IMR-90 (cell line): ENCODE data around the gene RCOR3. TPM values are rescaled to one million over a fixed set of nuclear protein-coding genes. Genes with fewer than 3 reads are reported as not detected.

Experiments used
- ATAC-seq: fragments of 200-7000 bp; cut with Tn5 transposase; 2 replicates; pipeline ENCODE4 v1.9.1; 2020; ENCODE audit warnings: low read depth, mild to moderate bottlenecking, moderate library complexity
- BruUV-seq: library from RNA; stranded (reverse); fragments of 400-500 nt; replicated peaks from 2 replicates; lab custom pipeline; 2021; lab: Mats Ljungman, UMichigan
- CTCF ChIA-PET: fragments of 300-600 bp; formaldehyde crosslinking; extraction: SDS; loops from one replicate; lab custom pipeline; 2021; ENCODE audit warnings: antibody characterized with exemption; lab: Yijun Ruan, JAX
- POLR2A ChIA-PET: fragments of 300-600 bp; sonication (Branson Sonifier 250); formaldehyde crosslinking; loops from one replicate; lab custom pipeline; 2022; ENCODE audit warnings: antibody characterized with exemption; ENCODE audit not compliant: unreplicated experiment; lab: Charles Lee
- DNase-seq: peaks from one replicate; pipeline ENCODE4 v3.0.0; 2013
- H2AFZ ChIP-seq: replicated peaks from 2 replicates; pipeline ENCODE3; 2013; ENCODE audit warnings: low read length, mild to moderate bottlenecking; ENCODE audit not compliant: poor library complexity
- H2AK5ac ChIP-seq: 2 replicates; pipeline ENCODE4 v1.6.1; 2013; ENCODE audit warnings: low read depth, low read length, inconsistent platforms
- H2AK9ac ChIP-seq: replicated peaks from 2 replicates; pipeline ENCODE3; 2013; ENCODE audit warnings: mild to moderate bottlenecking, low read depth, low read length, moderate library complexity; ENCODE audit not compliant: poor library complexity
- H2BK120ac ChIP-seq: 2 replicates; pipeline ENCODE4 v1.6.1; 2013; ENCODE audit warnings: low read depth, low read length, inconsistent platforms
- H2BK15ac ChIP-seq: 3 replicates; pipeline ENCODE4 v1.6.1; 2013; ENCODE audit warnings: low read depth, low read length, inconsistent platforms
- H2BK20ac ChIP-seq: 2 replicates; pipeline ENCODE4 v1.6.1; 2013; ENCODE audit warnings: low read depth, mild to moderate bottlenecking, inconsistent platforms, low read length, moderate library complexity
- H2BK5ac ChIP-seq: 2 replicates; pipeline ENCODE4 v1.6.1; 2013; ENCODE audit warnings: mild to moderate bottlenecking, low read depth, low read length, inconsistent platforms; ENCODE audit not compliant: poor library complexity, severe bottlenecking
- H3K14ac ChIP-seq: replicated peaks from 2 replicates; pipeline ENCODE4 v1.6.1; 2013; ENCODE audit warnings: low read depth, low read length, inconsistent platforms
- H3K18ac ChIP-seq: 2 replicates; pipeline ENCODE4 v1.6.1; 2013; ENCODE audit warnings: low read depth, low read length, control low read depth
- H3K23ac ChIP-seq: 2 replicates; pipeline ENCODE4 v1.6.1; 2013; ENCODE audit warnings: low read depth, low read length, inconsistent platforms
- H3K27ac ChIP-seq: 2 replicates; pipeline ENCODE4 v1.5.1; 2013; ENCODE audit warnings: mild to moderate bottlenecking, control low read depth, low read length; ENCODE audit not compliant: insufficient read depth
- H3K27me3 ChIP-seq: 2 replicates; pipeline ENCODE4 v1.6.1; 2013; ENCODE audit warnings: low read length; ENCODE audit not compliant: control insufficient read depth, insufficient read depth
- H3K36me3 ChIP-seq: 2 replicates; pipeline ENCODE4 v1.6.1; 2013; ENCODE audit warnings: low read length, mixed read lengths; ENCODE audit not compliant: control insufficient read depth, insufficient read depth
- H3K4ac ChIP-seq: 2 replicates; pipeline ENCODE4 v1.6.1; 2013; ENCODE audit warnings: low read depth, low read length, inconsistent platforms
- H3K4me1 ChIP-seq: 2 replicates; pipeline ENCODE4 v1.6.1; 2013; ENCODE audit warnings: low read length, mixed read lengths; ENCODE audit not compliant: control insufficient read depth, insufficient read depth
- H3K4me2 ChIP-seq: 2 replicates; pipeline ENCODE4 v1.6.1; 2013; ENCODE audit warnings: low read depth, mild to moderate bottlenecking, control low read depth, low read length, moderate library complexity
- H3K4me3 ChIP-seq: 2 replicates; pipeline ENCODE4 v1.5.1; 2013; ENCODE audit warnings: low read depth, mild to moderate bottlenecking, control low read depth, low read length, moderate library complexity; ENCODE audit not compliant: insufficient read depth
- H3K56ac ChIP-seq: 2 replicates; pipeline ENCODE4 v1.6.1; 2013; ENCODE audit warnings: low read length, inconsistent platforms; ENCODE audit not compliant: insufficient read depth; ENCODE audit errors: extremely low read depth
- H3K79me1 ChIP-seq, 2 experiments: 2 replicates each; pipeline ENCODE4 v1.6.1; 2013; ENCODE audit warnings: low read length in 2 of 2, inconsistent platforms in 1 of 2, low read depth in 1 of 2
- H3K9ac ChIP-seq: 2 replicates; pipeline ENCODE4 v1.6.1; 2013; ENCODE audit warnings: low read depth, low read length, control low read depth
- H3K9me1 ChIP-seq: 2 replicates; pipeline ENCODE4 v1.6.1; 2013; ENCODE audit warnings: low read length, inconsistent platforms; ENCODE audit not compliant: insufficient read depth
- H3K9me3 ChIP-seq: 2 replicates; pipeline ENCODE4 v1.6.1; 2013; ENCODE audit warnings: low read length; ENCODE audit not compliant: control insufficient read depth, insufficient read depth
- H4K20me1 ChIP-seq: 2 replicates; pipeline ENCODE4 v1.6.1; 2013; ENCODE audit warnings: low read length, inconsistent platforms; ENCODE audit not compliant: insufficient read depth
- H4K5ac ChIP-seq: 2 replicates; pipeline ENCODE4 v1.6.1; 2013; ENCODE audit warnings: mild to moderate bottlenecking, low read depth, low read length, control low read depth
- H4K8ac ChIP-seq, 2 experiments: 2 replicates each; pipeline ENCODE4 v1.6.1; 2013; ENCODE audit warnings: low read depth in 2 of 2, low read length in 2 of 2, control low read depth in 1 of 2, inconsistent platforms in 1 of 2
- H4K91ac ChIP-seq: 2 replicates; pipeline ENCODE4 v1.6.1; 2013; ENCODE audit warnings: low read depth, low read length, inconsistent platforms; ENCODE audit not compliant: insufficient read depth
- BHLHE40 ChIP-seq: fragments of 150-350 bp; IDR thresholded peaks from 2 replicates; pipeline ENCODE4 v1.6.1; 2016; ENCODE audit warnings: mild to moderate bottlenecking, low read depth, low read length
- CEBPB ChIP-seq: IDR thresholded peaks from 2 replicates; pipeline ENCODE4 v1.6.1; 2012; ENCODE audit warnings: low read depth, low read length, improper control_type of control experiment
- CHD1 ChIP-seq: IDR thresholded peaks from 2 replicates; pipeline ENCODE4 v1.6.1; 2012; ENCODE audit warnings: low read depth, low read length, improper control_type of control experiment
- FOS ChIP-seq: fragments of 150-350 bp; IDR thresholded peaks from 2 replicates; pipeline ENCODE4 v1.6.1; 2016; ENCODE audit warnings: low read depth, low read length
- MAZ ChIP-seq: IDR thresholded peaks from 2 replicates; pipeline ENCODE4 v1.6.1; 2012; ENCODE audit warnings: low read depth, mild to moderate bottlenecking, low read length, improper control_type of control experiment, moderate library complexity, borderline replicate concordance
- MXI1 ChIP-seq: IDR thresholded peaks from 2 replicates; pipeline ENCODE4 v1.6.1; 2012; ENCODE audit warnings: low read depth, mild to moderate bottlenecking, low read length, moderate library complexity, borderline replicate concordance
- NFE2L2 ChIP-seq: fragments of 150-350 bp; IDR thresholded peaks from 2 replicates; pipeline ENCODE4 v1.6.1; 2016; ENCODE audit warnings: low read depth, mild to moderate bottlenecking, low read length
- POLR2A ChIP-seq: IDR thresholded peaks from 2 replicates; pipeline ENCODE4 v1.6.1; 2012; ENCODE audit warnings: mild to moderate bottlenecking, low read depth, low read length
- RAD21 ChIP-seq: IDR thresholded peaks from 2 replicates; pipeline ENCODE4 v1.6.1; 2012; ENCODE audit warnings: low read length, improper control_type of control experiment
- RCOR1 ChIP-seq: IDR thresholded peaks from 2 replicates; pipeline ENCODE4 v1.6.1; 2012; ENCODE audit warnings: mild to moderate bottlenecking, low read length, improper control_type of control experiment; ENCODE audit not compliant: insufficient replicate concordance
- RFX5 ChIP-seq: IDR thresholded peaks from 2 replicates; pipeline ENCODE4 v1.8.0; 2012; ENCODE audit warnings: low read depth, mild to moderate bottlenecking, low read length, moderate library complexity
- SMC3 ChIP-seq: fragments of 150-350 bp; IDR thresholded peaks from 2 replicates; pipeline ENCODE4 v1.6.1; 2016; ENCODE audit warnings: low read depth, mild to moderate bottlenecking, antibody characterized with exemption, low read length, moderate library complexity
- USF2 ChIP-seq: fragments of 150-350 bp; IDR thresholded peaks from 2 replicates; pipeline ENCODE4 v1.6.1; 2017; ENCODE audit warnings: mild to moderate bottlenecking, antibody characterized with exemption, low read length, low read depth
- WGBS, 2 experiments: methylation state at CpG; one replicate each; pipeline versions ENCODE4 v1.1.5 to v1.1.7; 2013; ENCODE audit warnings: missing lambda C conversion rate in 2 of 2; ENCODE audit not compliant: insufficient read length in 1 of 2; ENCODE audit errors: extremely low coverage in 2 of 2; 5-methylcytosine and 5-hydroxymethylcytosine counted together
- dilution Hi-C: fragments of 300-500 bp; cut with HindIII; formaldehyde crosslinking; loops from one replicate; pipeline ENCODE4 v1.14.3; 2018; ENCODE audit warnings: low sequenced_read_pairs; ENCODE audit not compliant: unreplicated experiment
- in situ Hi-C: fragments of 300-500 bp; cut with MboI; formaldehyde crosslinking; loops from 3 replicates; pipeline ENCODE4 v1.14.3; 2019; ENCODE audit warnings: low sequenced_read_pairs, inconsistent platforms, mixed read lengths
- intact Hi-C: fragments of 100-400 bp; cut with micrococcal nuclease; formaldehyde crosslinking; loops from 2 replicates; pipeline ENCODE4 v1.10.0; 2022
- polyA plus RNA-seq, 3 experiments: library from polyadenylated mRNA; depleted of rRNA; stranded (reverse); fragments of >200 nt; gene quantifications; 2 replicates each; pipeline ENCODE4 v1.2.3, GENCODE V29; 2012; ENCODE audit warnings: low replicate concordance in 1 of 3
- total RNA-seq: library from RNA; depleted of rRNA; stranded (reverse); fragments of >200 nt; gene quantifications from 2 replicates; pipeline ENCODE4 v1.2.3, GENCODE V29; 2012
- TF ChIP-seq, protein P1 (sequence below): fragments of 150-350 bp; IDR thresholded peaks from 2 replicates; pipeline ENCODE4 v1.6.1; 2016; ENCODE audit warnings: low read depth, mild to moderate bottlenecking, low read length, moderate library complexity, borderline replicate concordance

RCOR3 gene
- total and polyA plus RNA-seq, 2 of the 4 experiments (the other 2 are of a cell fraction), result 8.1 to 16.4 TPM

- H2AK5ac ChIP-seq, result peak within 1 kb of the TSS; percentile 52
- peak within 1 kb of the TSS; percentile 98 for H3K4ac ChIP-seq
- POLR2A ChIA-PET, result no interaction called here
- peaks cover 28% of the 10 kb centered on the region for H3K9me1 ChIP-seq
- H2BK20ac ChIP-seq, result no peak within 1 kb of the TSS; the same call in 1 of the 2 replicates
- H3K79me1 ChIP-seq, result peaks cover 27 to 49% of the 10 kb centered on the region in 2 experiments
- CTCF ChIA-PET, result no interaction called here
- H3K14ac ChIP-seq, result peak within 1 kb of the TSS; percentile 99
- DNase-seq (peak; percentile 55), ATAC-seq (peak; percentile 78)
- peak within 1 kb of the TSS; percentile 90 for H2AK9ac ChIP-seq
- 6% methylated on average over 15 of the region's 91 CpGs; no CpG with 5 or more reads in 1 of the 2 experiments for WGBS, 2 experiments
- dilution Hi-C loops, result no loop called here
- peak within 1 kb of the TSS; percentile 94 for H3K56ac ChIP-seq
- H3K18ac ChIP-seq, result peak within 1 kb of the TSS; percentile 78
- peak within 1 kb of the TSS; percentile 86 for H4K5ac ChIP-seq
- H2BK120ac ChIP-seq, result peak within 1 kb of the TSS; percentile 92
- H4K20me1 ChIP-seq, result peaks cover 30% of the 10 kb centered on the region
- peak within 1 kb of the TSS; percentile 52 for H2BK5ac ChIP-seq
- H3K9ac ChIP-seq, result peak within 1 kb of the TSS; percentile 92
- peak within 1 kb of the TSS; percentile 81 for H4K91ac ChIP-seq
- in situ Hi-C loops, result loop anchor here (5.0 to 10.0 kb wide), 2 partner anchors 148 to 186 kb away; no protein-coding TSS in a partner anchor
- H3K27me3 ChIP-seq, result no peaks in the 10 kb centered on the region
- H3K4me2 ChIP-seq, result peak within 1 kb of the TSS; percentile 93
- no TSS peak for BruUV-seq
- no peaks in the 10 kb centered on the region for H3K9me3 ChIP-seq
- intact Hi-C loops, result loop anchor here (1.0 to 2.0 kb wide), 2 partner anchors 56 to 329 kb away; no protein-coding TSS in a partner anchor
- peak within 1 kb of the TSS; percentile 58 for H3K4me3 ChIP-seq
- H3K36me3 ChIP-seq, result no peaks in the 10 kb centered on the region
- H3K27ac ChIP-seq, result peak within 1 kb of the TSS; percentile 87
- H2AFZ ChIP-seq, result peak within 1 kb of the TSS; percentile 97
- H2BK15ac ChIP-seq, result peak within 1 kb of the TSS; percentile 50; the same call in 2 of the 3 replicates
- H3K4me1 ChIP-seq, result peaks cover 9% of the 10 kb centered on the region
- H3K23ac ChIP-seq, result peak within 1 kb of the TSS; percentile 98
- H4K8ac ChIP-seq, result peak within 1 kb of the TSS; percentile 87 to 92
- TF ChIP-seq FOS, result no peak
- peak; percentile 22; the same call in 1 of the 2 replicates for TF ChIP-seq USF2
- TF ChIP-seq BHLHE40, result peak; percentile 85
- TF ChIP-seq CHD1, result no peak
- no peak for TF ChIP-seq CEBPB
- TF ChIP-seq NFE2L2, result no peak
- TF ChIP-seq SMC3, result no peak
- no peak for TF ChIP-seq RAD21
- 0 out of 2 replicates have a peak, but pooled peaks have one; percentile 20 for TF ChIP-seq POLR2A
- TF ChIP-seq RCOR1, result no peak
- TF ChIP-seq, protein P1, sequence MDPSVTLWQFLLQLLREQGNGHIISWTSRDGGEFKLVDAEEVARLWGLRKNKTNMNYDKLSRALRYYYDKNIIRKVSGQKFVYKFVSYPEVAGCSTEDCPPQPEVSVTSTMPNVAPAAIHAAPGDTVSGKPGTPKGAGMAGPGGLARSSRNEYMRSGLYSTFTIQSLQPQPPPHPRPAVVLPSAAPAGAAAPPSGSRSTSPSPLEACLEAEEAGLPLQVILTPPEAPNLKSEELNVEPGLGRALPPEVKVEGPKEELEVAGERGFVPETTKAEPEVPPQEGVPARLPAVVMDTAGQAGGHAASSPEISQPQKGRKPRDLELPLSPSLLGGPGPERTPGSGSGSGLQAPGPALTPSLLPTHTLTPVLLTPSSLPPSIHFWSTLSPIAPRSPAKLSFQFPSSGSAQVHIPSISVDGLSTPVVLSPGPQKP, result no peak
- no peak for TF ChIP-seq RFX5
- TF ChIP-seq MXI1, result peak; percentile 74; the same call in 1 of the 2 replicates
- TF ChIP-seq MAZ, result no peak; the same call in 1 of the 2 replicates
These were observed 67.6 kb downstream of the RCOR3 start, which contains the start of gene TRAF5 for GRCh38 chr1:211326528-211327345. Gene TRAF5, plus strand, starts transcription at chr1:211326833. Its CDS starts 26,407 bp downstream, at chr1:211353240.
